ENCODE measurements around the gene TELO2. TPM values are rescaled to one million over a fixed set of nuclear protein-coding genes. Genes with fewer than 3 reads are reported as not detected.

The TELO2 gene
- total RNA-seq, 1 donor from 2014 or later: 77.2 TPM

DNA sequence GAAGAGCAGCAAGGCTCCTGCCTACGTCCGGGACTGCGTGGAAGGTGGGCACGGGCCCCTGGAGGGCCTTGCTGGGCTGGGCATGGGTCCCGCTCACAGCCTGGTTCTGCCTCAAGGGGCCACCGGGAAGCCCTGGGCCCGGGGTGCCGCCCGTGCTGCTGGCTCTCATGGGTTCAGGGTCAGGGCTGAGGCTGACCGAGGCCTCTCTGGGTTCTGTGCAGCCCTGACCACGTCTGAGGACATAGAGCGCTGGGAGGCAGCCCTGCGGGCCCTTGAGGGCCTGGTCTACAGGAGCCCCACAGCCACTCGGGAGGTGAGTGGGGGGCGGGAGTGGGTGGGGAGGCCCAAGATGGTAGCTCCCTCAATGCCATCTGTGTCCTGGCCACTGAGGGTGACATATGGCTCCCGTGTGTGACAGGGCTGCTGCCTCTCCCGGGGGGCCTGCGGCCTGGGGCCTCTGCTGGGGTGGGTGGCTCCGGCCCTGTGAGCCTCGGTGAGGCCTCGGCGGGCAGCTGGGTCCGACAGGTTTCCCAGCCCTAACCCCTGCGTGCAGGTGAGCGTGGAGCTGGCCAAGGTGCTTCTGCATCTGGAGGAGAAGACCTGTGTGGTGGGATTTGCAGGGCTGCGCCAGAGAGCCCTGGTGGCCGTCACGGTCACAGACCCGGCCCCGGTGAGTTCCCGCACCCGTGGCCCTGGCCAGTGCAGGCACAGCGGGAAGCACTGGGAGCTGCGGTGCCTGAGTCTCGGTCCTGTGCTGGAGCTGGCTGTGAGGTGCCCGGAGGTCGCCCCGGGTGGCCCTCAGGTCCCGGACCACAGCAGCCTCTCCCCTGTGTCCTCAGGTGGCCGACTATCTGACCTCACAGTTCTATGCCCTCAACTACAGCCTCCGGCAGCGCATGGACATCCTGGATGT is 9.2 kb downstream of the TELO2 start:
- Mint-ChIP-seq H3K4me1 (ENCODE audit: low read depth) (no peaks in the 10 kb centered on the region), H3K36me3 (ENCODE audit: insufficient read depth) (peaks cover 11% of the 10 kb centered on the region), H3K4me3 (ENCODE audit: low read depth) (no peak overlapping the region), H3K9me3 (ENCODE audit: low read depth) (no peaks in the 10 kb centered on the region), H3K27me3 (no peaks in the 10 kb centered on the region), H3K27ac (no peak overlapping the region)
- no peak for DNase-seq (ENCODE audit: low spot score, unreplicated experiment)
- TF ChIP-seq, protein P1, sequence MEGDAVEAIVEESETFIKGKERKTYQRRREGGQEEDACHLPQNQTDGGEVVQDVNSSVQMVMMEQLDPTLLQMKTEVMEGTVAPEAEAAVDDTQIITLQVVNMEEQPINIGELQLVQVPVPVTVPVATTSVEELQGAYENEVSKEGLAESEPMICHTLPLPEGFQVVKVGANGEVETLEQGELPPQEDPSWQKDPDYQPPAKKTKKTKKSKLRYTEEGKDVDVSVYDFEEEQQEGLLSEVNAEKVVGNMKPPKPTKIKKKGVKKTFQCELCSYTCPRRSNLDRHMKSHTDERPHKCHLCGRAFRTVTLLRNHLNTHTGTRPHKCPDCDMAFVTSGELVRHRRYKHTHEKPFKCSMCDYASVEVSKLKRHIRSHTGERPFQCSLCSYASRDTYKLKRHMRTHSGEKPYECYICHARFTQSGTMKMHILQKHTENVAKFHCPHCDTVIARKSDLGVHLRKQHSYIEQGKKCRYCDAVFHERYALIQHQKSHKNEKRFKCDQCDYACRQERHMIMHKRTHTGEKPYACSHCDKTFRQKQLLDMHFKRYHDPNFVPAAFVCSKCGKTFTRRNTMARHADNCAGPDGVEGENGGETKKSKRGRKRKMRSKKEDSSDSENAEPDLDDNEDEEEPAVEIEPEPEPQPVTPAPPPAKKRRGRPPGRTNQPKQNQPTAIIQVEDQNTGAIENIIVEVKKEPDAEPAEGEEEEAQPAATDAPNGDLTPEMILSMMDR (IDR thresholded peaks at IDR 0.05; ENCODE audit: unreplicated experiment): no peak

DNA sequence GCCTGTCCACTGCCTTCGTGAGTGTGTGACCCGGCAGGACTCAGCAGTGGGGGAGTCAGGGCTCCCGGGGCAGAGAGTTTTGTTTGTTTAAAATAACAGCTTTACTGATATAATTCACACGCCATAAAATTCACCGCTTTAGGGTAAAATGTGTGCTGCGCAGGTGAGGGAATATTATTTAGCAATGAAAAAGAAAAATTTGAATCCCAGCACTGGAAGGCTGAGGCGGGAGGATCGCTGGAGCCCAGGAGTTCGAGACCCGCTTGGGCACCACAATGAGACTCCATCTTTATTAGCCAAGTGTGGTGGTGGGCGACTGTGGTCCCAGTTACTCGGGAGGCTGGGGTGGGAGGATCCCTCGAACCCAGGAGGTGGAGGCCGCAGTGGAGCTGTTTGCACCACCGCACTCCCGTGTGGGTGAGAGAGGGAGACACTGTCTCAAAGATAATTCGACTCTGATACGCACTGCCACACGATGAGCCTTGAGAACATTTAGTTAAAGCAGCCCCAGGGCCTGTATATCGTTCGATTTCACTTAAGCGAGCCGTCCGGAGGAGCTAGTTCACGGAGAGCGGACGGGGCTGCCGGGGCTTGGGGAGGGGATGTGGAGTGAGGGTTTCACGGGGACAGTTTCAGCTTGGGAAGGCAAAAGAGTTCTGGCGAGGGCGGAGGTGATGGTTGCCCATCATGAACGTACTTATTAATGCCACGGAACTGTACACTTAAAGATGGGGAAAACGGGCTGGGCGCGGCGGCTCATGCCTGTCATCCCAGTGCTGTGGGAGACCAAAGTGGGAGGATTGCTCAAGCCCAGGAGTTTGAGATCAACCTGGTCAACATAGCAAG is 10.2 kb downstream of the TELO2 start:
- H3K27me3 Mint-ChIP-seq: no peaks in the 10 kb centered on the region
- TF ChIP-seq, protein P1 (IDR thresholded peaks at IDR 0.05; ENCODE audit: unreplicated experiment): no peak
- DNase-seq (ENCODE audit: low spot score, unreplicated experiment): no peak
- no peak overlapping the region for H3K27ac Mint-ChIP-seq
- H3K4me3 Mint-ChIP-seq (ENCODE audit: low read depth): no peak overlapping the region
- no peaks in the 10 kb centered on the region for H3K4me1 Mint-ChIP-seq (ENCODE audit: low read depth)
- no peaks in the 10 kb centered on the region for H3K9me3 Mint-ChIP-seq (ENCODE audit: low read depth)
- peaks cover 9% of the 10 kb centered on the region for H3K36me3 Mint-ChIP-seq (ENCODE audit: insufficient read depth)

DNA sequence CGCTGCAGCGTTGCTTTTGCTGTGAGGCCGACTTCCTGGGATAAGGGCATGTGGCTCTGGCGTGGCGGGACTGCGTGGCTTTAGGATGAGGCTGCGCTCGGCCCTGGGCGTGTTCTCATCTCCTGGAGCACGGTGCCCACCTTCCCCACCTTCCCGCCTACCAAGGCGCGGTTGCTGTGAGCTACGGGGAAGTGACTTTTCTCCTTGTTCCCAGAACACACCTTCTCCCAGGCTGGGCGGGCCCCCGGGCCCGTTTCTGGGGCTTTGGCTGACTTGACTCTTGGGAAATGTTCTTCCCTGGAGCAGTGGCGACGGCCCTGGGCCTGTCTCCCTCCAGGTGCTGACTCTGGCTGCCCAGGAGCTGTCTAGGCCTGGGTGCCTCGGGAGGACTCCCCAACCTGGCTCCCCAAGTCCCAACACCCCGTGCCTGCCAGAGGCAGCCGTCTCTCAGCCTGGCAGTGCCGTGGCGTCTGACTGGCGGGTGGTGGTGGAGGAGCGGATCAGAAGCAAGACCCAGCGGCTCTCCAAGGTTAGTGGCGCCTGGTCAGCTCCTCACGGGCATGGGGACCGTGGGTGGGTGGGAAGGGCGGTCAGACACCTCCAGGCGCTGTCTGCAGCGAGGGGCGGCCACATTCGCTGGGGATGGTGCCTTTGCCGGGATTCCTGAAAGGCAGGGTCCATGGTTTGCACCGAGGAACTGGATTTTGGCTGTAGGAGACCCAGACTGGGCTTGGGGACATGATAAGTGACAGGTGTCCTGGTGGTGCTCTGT is 12.1 kb downstream of the TELO2 start:
- Mint-ChIP-seq H3K4me3 (ENCODE audit: low read depth) (no peak overlapping the region), H3K27ac (no peak overlapping the region)
- TF ChIP-seq, protein P1 (IDR thresholded peaks at IDR 0.05; ENCODE audit: unreplicated experiment): no peak

DNA sequence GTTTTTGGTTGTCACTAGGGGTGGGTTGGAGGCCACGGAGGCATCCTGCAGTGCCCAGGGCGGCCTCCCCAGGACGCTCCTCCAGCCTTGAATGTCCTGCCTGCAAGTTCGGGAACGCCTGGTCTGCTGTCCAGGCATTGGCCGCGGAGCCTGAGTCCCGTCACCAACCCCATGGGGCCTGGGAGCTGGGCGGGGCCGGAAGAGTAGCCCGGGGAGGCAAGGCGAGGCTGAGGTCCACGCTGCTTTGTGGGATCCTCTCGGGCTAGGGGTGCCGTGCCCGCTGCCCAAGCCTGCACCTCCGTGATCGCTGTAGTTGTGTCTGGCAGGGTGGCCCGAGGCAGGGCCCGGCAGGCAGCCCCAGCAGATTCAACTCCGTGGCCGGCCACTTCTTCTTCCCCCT is 12.8 kb downstream of the TELO2 start:
- DNase-seq (ENCODE audit: low spot score, unreplicated experiment): no peak
- Mint-ChIP-seq H3K36me3 (ENCODE audit: insufficient read depth) (peaks cover 6% of the 10 kb centered on the region), H3K4me1 (ENCODE audit: low read depth) (no peaks in the 10 kb centered on the region), H3K9me3 (ENCODE audit: low read depth) (no peaks in the 10 kb centered on the region), H3K4me3 (ENCODE audit: low read depth) (no peak overlapping the region), H3K27ac (no peak overlapping the region), H3K27me3 (no peaks in the 10 kb centered on the region)
- TF ChIP-seq, protein P1 (IDR thresholded peaks at IDR 0.05; ENCODE audit: unreplicated experiment): no peak

More for the DNA sequence above, 12.1 kb downstream of the TELO2 start:
- Mint-ChIP-seq H3K4me1 (ENCODE audit: low read depth) (no peaks in the 10 kb centered on the region), H3K9me3 (ENCODE audit: low read depth) (no peaks in the 10 kb centered on the region), H3K27me3 (no peaks in the 10 kb centered on the region), H3K36me3 (ENCODE audit: insufficient read depth) (peaks cover 6% of the 10 kb centered on the region)
- DNase-seq (ENCODE audit: low spot score, unreplicated experiment): no peak

Data from progenitor cell of endocrine pancreas (in vitro differentiated cells).